ENCODE data around the gene RCBTB1.

- TF ChIP-seq CTCF (IDR thresholded peaks at IDR 0.05) (no peak), POLR2A (IDR thresholded peaks at IDR 0.05) (no peak)
Measured at GRCh38 chr13:49554387-49554786, 31.0 kb downstream of the RCBTB1 start.
